Neural progenitor cell (in vitro differentiated cells): ENCODE results near the gene EHMT2.

ENCODE experiments used
- EZH2 ChIP-seq: fragments of 200-600 bp; sonication (generic); IDR thresholded peaks from 2 replicates; pipeline ENCODE4 v1.6.1; 2017; ENCODE audit warnings: antibody characterized with exemption, mild to moderate bottlenecking, moderate library complexity
- EZH2phosphoT487 ChIP-seq: fragments of 200-600 bp; sonication (generic); IDR thresholded peaks from 2 replicates; pipeline ENCODE4 v1.6.1; 2017; ENCODE audit warnings: antibody characterized with exemption
- TF ChIP-seq, protein P1 (sequence below): fragments of 200-600 bp; sonication (generic); IDR thresholded peaks from 2 replicates; pipeline ENCODE4 v1.5.1; 2017; ENCODE audit warnings: antibody characterized with exemption, mild to moderate bottlenecking

DNA sequence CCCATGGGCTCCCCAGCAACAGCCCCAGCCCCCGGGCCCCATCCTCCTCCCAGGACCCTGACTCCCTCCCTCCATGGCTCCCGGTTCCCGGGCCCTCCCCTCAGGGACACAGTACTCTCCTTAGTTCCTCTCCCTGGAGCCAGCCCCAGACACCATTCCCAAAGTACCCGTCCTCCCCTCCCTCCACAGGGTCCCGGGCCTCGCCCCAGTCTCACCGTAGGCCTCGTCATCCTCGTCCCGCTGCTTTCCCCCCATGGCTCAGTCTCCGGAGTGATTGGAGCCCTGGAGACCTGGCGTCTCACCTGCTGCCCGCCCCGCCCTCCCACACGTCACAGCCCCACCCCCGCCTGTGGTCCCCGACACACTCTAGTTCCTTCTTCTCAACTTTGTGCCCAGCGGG, 18.8 kb downstream of the EHMT2 start, which contains the start of gene SLC44A4:
- TF ChIP-seq, protein P1, sequence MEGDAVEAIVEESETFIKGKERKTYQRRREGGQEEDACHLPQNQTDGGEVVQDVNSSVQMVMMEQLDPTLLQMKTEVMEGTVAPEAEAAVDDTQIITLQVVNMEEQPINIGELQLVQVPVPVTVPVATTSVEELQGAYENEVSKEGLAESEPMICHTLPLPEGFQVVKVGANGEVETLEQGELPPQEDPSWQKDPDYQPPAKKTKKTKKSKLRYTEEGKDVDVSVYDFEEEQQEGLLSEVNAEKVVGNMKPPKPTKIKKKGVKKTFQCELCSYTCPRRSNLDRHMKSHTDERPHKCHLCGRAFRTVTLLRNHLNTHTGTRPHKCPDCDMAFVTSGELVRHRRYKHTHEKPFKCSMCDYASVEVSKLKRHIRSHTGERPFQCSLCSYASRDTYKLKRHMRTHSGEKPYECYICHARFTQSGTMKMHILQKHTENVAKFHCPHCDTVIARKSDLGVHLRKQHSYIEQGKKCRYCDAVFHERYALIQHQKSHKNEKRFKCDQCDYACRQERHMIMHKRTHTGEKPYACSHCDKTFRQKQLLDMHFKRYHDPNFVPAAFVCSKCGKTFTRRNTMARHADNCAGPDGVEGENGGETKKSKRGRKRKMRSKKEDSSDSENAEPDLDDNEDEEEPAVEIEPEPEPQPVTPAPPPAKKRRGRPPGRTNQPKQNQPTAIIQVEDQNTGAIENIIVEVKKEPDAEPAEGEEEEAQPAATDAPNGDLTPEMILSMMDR = no peak
- TF ChIP-seq EZH2 (no peak), EZH2phosphoT487 (no peak)
